ENCODE results near the gene SFXN5.
"Not testable (repeated sequence)": the region's sequence is repeated elsewhere in the genome, so short reads cannot be mapped to it uniquely, and the experiment has no call there.

Gene SFXN5

GRCh38 chr2:73078457-73079411 is 7.2 kb upstream of the SFXN5 start:
- no peak for DNase-seq (ENCODE audit: low read depth, low spot score)

- no peak for DNase-seq (ENCODE audit: low read depth, low spot score)
Observed at GRCh38 chr2:73077424-73077795, 5.9 kb upstream of the SFXN5 start.

- no peak for DNase-seq (ENCODE audit: low read depth, low spot score)
Observed at GRCh38 chr2:73076701-73077423, 5.3 kb upstream of the SFXN5 start.

GRCh38 chr2:73075477-73076373 is 4.2 kb upstream of the SFXN5 start:
- DNase-seq (ENCODE audit: low read depth, low spot score): no peak

- DNase-seq (ENCODE audit: low read depth, low spot score): no peak
Observed at GRCh38 chr2:73074110-73075069, 2.9 kb upstream of the SFXN5 start.

- DNase-seq (ENCODE audit: low read depth, low spot score): no peak
Observed at GRCh38 chr2:73072416-73072815, 904 bp upstream of the SFXN5 start.

- DNase-seq (ENCODE audit: low read depth, low spot score): no peak
Observed at GRCh38 chr2:73072129-73072395, 550 bp upstream of the SFXN5 start.

GRCh38 chr2:73070643-73071359 is 711 bp downstream of the SFXN5 start:
- DNase-seq (ENCODE audit: low read depth, low spot score): no peak

- no peak for DNase-seq (ENCODE audit: low read depth, low spot score)
Observed at GRCh38 chr2:73069855-73070642, 1.5 kb downstream of the SFXN5 start.

- no peak for DNase-seq (ENCODE audit: low read depth, low spot score)
Observed at GRCh38 chr2:73069041-73069854, 2.3 kb downstream of the SFXN5 start.

- DNase-seq (ENCODE audit: low read depth, low spot score): no peak
Observed at GRCh38 chr2:73068147-73068546, 3.4 kb downstream of the SFXN5 start.

- no peak for DNase-seq (ENCODE audit: low read depth, low spot score)
Observed at GRCh38 chr2:73067043-73067442, 4.5 kb downstream of the SFXN5 start.

GRCh38 chr2:73065070-73065469 is 6.4 kb downstream of the SFXN5 start:
- DNase-seq (ENCODE audit: low read depth, low spot score): not testable (repeated sequence)

GRCh38 chr2:73063909-73064875 is 7.3 kb downstream of the SFXN5 start:
- peak; percentile 47 for DNase-seq (ENCODE audit: low read depth, low spot score)

- DNase-seq (ENCODE audit: low read depth, low spot score): no peak
Observed at GRCh38 chr2:73063472-73063871, 8.0 kb downstream of the SFXN5 start.

GRCh38 chr2:73059106-73059505 is 12.4 kb downstream of the SFXN5 start:
- DNase-seq (ENCODE audit: low read depth, low spot score): no peak

GRCh38 chr2:73054980-73055379 is 16.5 kb downstream of the SFXN5 start:
- no peak for DNase-seq (ENCODE audit: low read depth, low spot score)
